Epithelial cell of prostate (primary cell): ENCODE data around the gene GALNT14.

Experiments used
- DNase-seq: peaks from one replicate; pipeline ENCODE4 v3.0.0-alpha.2; 2011; ENCODE audit warnings: low read depth, low spot score
- H3K27ac ChIP-seq: fragments of 450-650 bp; 2 replicates; pipeline ENCODE4 v1.5.1; 2017; ENCODE audit warnings: mild to moderate bottlenecking

The GALNT14 gene

GRCh38 chr2:30986231-30986580, 152.0 kb downstream of the GALNT14 start:
- no peak for DNase-seq
- no peak overlapping the region for H3K27ac ChIP-seq

DNA sequence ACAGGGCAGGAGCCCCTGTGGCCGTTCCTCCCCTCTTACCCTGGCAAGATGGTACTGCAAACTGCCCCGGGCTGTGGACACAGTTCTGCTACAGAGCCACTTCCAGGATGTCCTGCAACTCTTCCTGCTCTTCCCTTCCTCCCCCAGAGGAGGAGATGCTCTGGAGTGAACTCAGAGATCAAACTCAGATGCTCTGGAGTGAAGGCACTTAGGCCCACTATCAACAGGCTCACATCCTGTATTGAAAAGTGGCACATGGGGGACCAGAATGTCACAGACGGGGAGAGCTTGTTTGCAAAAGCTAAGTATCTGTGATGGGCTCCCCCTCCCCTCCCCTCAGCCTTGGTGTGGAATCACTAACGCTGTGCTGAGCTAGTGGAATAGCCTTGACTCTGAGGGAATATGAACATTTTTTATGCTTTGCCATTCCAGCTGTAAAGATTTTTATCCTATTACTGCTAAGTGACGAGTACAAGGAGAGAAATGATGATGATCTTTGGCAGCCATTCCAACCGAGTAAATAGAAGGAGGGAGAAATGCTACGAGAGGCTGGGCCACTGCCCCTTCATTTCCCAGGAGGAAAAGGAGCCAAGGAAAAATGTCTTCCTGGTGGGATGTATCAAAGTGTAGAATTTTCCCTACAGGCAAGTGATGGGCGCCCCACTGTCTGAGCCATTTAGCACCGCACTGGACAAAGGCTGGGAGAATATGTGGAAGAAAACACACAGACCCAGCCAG, 152.6 kb downstream of the GALNT14 start:
- no peak overlapping the region for H3K27ac ChIP-seq
- no peak for DNase-seq

- no peak overlapping the region for H3K27ac ChIP-seq
- DNase-seq, result no peak
Observed at GRCh38 chr2:30984148-30984547, 154.1 kb downstream of the GALNT14 start.

DNA sequence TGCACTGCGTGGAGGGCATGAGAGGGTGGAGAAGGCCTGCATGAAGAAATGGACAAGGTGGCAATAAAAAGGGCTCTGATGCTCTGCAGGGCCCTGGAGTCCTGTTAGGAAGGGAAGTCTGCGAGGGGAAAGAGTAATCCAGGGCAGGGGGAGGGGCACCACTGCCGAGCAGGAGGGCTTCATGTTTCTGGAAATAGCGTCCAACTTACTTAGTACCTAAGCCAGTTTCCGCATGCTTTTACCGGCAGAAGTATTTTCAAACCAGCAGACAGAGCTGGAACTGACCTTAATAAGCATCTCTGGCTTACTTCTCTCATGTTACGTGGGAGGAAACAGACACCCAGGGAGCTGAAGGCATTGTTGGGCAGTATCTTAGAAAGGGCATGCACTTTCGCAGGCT, 156.7 kb downstream of the GALNT14 start:
- H3K27ac ChIP-seq, result no peak overlapping the region
- DNase-seq, result no peak

GRCh38 chr2:30981096-30981495, 157.1 kb downstream of the GALNT14 start:
- no peak for DNase-seq
- no peak overlapping the region for H3K27ac ChIP-seq

DNA sequence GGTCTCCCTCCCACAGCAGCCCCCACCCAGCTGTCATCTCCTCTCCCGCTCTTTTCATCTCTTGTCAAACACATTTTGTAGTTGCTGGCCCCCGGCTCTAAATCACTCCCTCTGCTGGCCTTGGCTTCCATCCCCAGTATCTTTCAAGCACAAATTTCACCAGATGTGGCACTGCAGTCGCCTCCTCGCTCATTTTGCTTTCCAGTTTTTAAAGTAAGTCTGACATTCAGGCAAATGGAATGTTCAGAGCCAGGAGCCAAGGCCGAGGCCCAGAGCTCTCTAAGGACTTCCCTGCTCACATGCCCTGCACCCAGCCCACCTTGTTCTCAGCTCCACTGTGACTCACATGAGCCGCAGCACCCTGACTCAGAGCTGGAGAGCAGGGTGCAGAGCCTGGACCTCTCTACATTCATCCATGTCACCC, 158.4 kb downstream of the GALNT14 start:
- DNase-seq, result peak; percentile 90
- peak overlapping the region; percentile 44 for H3K27ac ChIP-seq

- DNase-seq, result no peak
- H3K27ac ChIP-seq, result no peak overlapping the region
Observed at GRCh38 chr2:30978854-30979253, 159.4 kb downstream of the GALNT14 start.

- no peak for DNase-seq
Observed at GRCh38 chr2:30978044-30978443, 160.2 kb downstream of the GALNT14 start.

DNA sequence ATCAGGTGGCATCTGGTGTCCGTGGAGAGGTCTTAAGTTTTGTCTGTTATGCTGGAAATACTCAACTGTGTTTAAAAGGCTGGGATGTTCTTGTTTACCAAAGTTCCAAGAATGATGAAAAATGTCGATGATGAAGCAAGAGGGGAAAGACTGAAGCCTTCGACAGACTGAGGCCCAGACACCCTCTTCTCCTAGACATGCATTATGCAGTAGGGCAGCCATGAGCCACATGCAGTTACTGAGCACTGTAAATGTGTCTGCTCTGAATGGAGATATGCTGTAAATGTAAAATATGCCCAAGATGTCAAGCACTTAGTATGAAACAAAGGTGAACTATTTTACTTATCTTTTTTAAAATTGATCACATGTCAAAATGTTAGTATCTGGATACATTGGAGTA, 163.1 kb downstream of the GALNT14 start:
- no peak overlapping the region for H3K27ac ChIP-seq
- no peak for DNase-seq

More at GRCh38 chr2:30978044-30978443, 160.2 kb downstream of the GALNT14 start:
- H3K27ac ChIP-seq, result no peak overlapping the region

GRCh38 chr2:30974554-30974953, 163.7 kb downstream of the GALNT14 start:
- no peak for DNase-seq
- no peak overlapping the region for H3K27ac ChIP-seq

GRCh38 chr2:30974092-30974491, 164.1 kb downstream of the GALNT14 start:
- DNase-seq, result no peak
- no peak overlapping the region for H3K27ac ChIP-seq

- no peak for DNase-seq
- H3K27ac ChIP-seq, result no peak overlapping the region
Observed at GRCh38 chr2:30971231-30972025, 166.8 kb downstream of the GALNT14 start.

- no peak overlapping the region for H3K27ac ChIP-seq
- DNase-seq, result no peak
Observed at GRCh38 chr2:30968660-30969397, 169.4 kb downstream of the GALNT14 start.

- H3K27ac ChIP-seq, result no peak overlapping the region
- DNase-seq, result no peak
Observed at GRCh38 chr2:30966786-30967185, 171.5 kb downstream of the GALNT14 start.

DNA sequence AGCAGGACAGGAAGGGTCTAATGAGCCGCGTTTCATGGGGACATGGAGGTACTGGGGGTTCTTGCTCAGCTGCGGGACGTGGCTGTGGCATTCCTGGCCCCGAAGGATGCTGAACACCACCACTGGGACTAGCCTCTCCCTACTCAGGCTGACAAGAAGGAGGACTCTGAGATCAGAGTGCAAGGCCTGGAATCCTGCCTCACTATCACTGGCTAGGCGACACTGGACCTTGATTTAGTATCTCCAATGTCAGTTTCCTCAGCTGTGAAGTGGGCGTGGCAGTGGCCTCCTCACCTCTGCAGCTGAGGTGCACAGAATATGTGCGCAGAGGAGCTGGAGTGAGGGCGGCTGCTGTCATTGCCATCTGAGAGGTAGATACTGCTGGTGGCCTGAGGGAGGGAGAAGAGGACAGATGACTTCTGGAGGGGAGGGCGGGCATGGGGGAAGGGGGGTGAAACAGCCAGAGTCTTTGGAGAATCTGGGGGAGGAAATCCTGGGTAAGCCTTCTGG, 173.2 kb downstream of the GALNT14 start:
- no peak for DNase-seq
- H3K27ac ChIP-seq, result no peak overlapping the region

- H3K27ac ChIP-seq, result no peak overlapping the region
- DNase-seq, result no peak
Observed at GRCh38 chr2:30964334-30965005, 173.8 kb downstream of the GALNT14 start.

DNA sequence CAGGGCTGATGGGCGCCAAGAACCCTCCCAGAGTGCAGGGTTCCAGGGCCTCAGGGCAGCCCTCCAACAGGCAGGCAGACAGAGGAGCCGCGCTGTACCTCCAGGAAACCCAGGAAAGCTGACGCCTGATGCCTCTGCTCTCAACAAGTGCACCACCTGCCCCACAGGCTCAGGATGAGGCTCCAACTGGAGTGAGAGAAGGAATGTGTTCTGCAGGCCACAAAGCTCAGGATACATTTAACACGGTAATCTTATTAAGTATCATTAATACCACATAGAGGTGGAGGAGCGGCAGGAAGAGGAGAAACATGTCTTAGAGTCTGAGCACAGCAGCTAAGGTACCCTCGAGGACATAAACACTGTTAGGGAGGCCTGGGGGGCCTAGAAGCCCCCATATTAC, 175.1 kb downstream of the GALNT14 start:
- no peak overlapping the region for H3K27ac ChIP-seq
- DNase-seq, result no peak

DNA sequence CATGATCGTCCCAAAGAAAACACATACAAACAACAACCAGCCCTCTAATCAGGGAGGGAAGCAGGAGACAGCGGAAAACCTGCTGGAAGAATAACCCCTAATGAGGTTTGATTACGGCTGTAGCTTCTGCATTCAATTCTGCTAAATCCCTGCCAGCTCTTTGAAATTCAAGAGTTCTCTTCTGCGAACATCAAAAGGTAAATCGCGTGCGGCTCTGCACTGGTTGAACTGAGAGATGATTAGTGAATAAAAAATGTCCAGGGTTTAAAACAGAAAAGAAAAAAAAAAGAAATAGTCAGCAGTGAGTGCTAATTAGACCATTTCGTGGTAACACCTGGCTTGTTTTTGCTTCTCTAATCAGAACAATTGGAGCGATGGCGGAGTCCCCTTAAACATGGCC, 178.0 kb downstream of the GALNT14 start:
- no peak for DNase-seq
- H3K27ac ChIP-seq, result no peak overlapping the region

- DNase-seq, result no peak
- H3K27ac ChIP-seq, result no peak overlapping the region
Observed at GRCh38 chr2:30959653-30960052, 178.6 kb downstream of the GALNT14 start.

DNA sequence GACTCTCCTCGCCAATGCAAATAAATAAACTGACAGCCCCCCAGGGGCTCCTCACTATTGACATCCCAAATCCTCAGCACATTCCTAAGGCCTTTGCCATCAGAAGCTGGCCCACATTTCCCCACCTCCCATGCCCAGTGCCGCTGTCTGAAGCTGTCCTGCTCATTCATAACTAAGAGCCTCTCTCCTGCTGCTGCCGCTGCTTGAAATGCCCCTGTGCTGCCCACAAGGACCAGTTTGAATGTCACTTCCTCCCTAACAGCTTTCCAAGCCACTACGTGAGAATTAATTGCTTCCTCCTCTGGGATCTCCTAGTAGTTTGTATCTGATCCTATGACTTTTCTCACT, 179.3 kb downstream of the GALNT14 start:
- DNase-seq, result no peak
- H3K27ac ChIP-seq, result no peak overlapping the region
